ENCODE measurements around the gene MRRF. TPM values are rescaled to one million over a fixed set of nuclear protein-coding genes. Genes with fewer than 3 reads are reported as not detected.

Gene MRRF
- total and polyA plus RNA-seq, 7 experiments from 2014 or later = 18.6 to 35.8 (median 31.8) TPM

DNA sequence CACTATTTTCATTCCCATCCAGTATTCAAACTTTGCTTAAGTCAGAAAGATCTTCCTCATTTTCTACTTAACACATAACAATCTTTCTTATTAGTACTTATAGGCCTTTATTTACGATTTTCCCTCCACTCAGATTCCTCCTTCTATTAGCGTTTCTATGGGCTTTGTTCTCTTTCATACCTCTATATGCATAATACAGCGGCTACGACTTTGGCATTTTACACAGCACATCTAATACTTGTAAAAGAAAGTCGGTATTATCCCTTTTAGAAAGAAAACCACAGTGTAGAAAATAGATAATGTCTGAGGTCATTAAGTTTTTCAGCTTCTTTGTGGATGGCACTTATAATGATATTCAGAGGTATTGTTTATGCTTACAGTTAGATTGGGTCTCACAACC, 8.5 kb upstream of the MRRF start:
- Mint-ChIP-seq H3K4me3 (no peak overlapping the region), H3K27ac (peak overlapping the region in 1 of 9 donors; percentile 39), H3K27me3 (no peaks in the 10 kb centered on the region), H3K9me3 (no peaks in the 10 kb centered on the region), H3K36me3 (peaks cover 9 to 46% (median 17%) of the 10 kb centered on the region in 5 donors), H3K4me1 (peaks cover 18 to 52% (median 31%) of the 10 kb centered on the region in 7 donors)
- intact Hi-C loops (cut with micrococcal nuclease) = no loop called here
- DNase-seq (no peak), ATAC-seq (no peak)
- Histone ChIP-seq H3K27ac (ENCODE audit: low read depth, low read length) (no peak overlapping the region), H3K27me3 (ENCODE audit: control insufficient read depth in 2 of 2, insufficient read depth in 2 of 2, low read length in 2 of 2) (no peaks in the 10 kb centered on the region), H3K4me1 (ENCODE audit: control insufficient read depth in 2 of 2, insufficient read depth in 2 of 2, low read length in 2 of 2) (no peaks in the 10 kb centered on the region), H3K4me3 (ENCODE audit: low read length) (no peak overlapping the region), H3K9me3 (ENCODE audit: control insufficient read depth in 2 of 3, low read length in 3 of 3) (no peaks in the 10 kb centered on the region), H3K36me3 (ENCODE audit: control insufficient read depth in 2 of 3, insufficient read depth in 3 of 3, low read length in 3 of 3) (peaks cover 0 to 80% (median 19%) of the 10 kb centered on the region in 3 experiments)
- POLR2A ChIA-PET = no interaction called here
- CTCF ChIA-PET = no interaction called here

DNA sequence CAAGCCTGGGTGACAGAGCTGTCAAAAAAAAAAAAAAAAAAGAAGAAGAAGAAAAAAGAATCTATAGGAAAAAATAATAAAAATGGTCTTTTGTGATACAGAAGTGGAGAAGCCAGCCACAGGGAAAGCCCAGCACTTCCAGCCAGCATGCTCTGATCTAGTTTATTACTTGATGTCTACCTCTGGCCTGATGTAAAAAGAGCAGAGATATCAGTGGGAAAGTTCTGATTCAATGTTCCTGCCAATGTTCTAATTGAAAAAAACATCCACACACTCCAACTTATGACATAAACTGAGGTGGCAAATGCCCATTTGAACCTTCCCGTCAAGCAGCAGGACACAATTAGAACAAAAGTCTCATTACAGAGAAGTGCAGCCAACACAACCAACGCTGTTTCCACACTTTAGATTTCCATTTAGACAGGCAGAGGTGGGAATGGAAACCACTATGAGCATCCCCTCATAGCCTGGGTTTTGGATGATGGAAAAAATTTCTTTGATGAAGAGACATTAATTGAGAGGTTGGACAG, 5.7 kb upstream of the MRRF start:
- Mint-ChIP-seq H3K36me3 (peaks cover 9 to 38% (median 12%) of the 10 kb centered on the region in 5 donors), H3K4me1 (peaks cover 31 to 67% (median 52%) of the 10 kb centered on the region in 7 donors), H3K9me3 (no peaks in the 10 kb centered on the region), H3K4me3 (no peak overlapping the region), H3K27me3 (no peaks in the 10 kb centered on the region), H3K27ac (no peak overlapping the region)
- intact Hi-C loops (cut with micrococcal nuclease) = no loop called here
- ChIA-PET POLR2A (no interaction called here), CTCF (no interaction called here)
- ATAC-seq (no peak), DNase-seq (no peak)
- peaks cover 8 to 13% of the 10 kb centered on the region in 2 donors for H3K4me1 ChIP-seq (ENCODE audit: control insufficient read depth in 2 of 2, insufficient read depth in 2 of 2, low read length in 2 of 2)
- H3K4me3 ChIP-seq (ENCODE audit: low read length) = no peak overlapping the region
- H3K9me3 ChIP-seq (ENCODE audit: control insufficient read depth in 2 of 3, low read length in 3 of 3) = no peaks in the 10 kb centered on the region
- H3K27me3 ChIP-seq (ENCODE audit: control insufficient read depth in 2 of 2, insufficient read depth in 2 of 2, low read length in 2 of 2) = no peaks in the 10 kb centered on the region
- peaks cover 0 to 66% (median 12%) of the 10 kb centered on the region in 3 experiments for H3K36me3 ChIP-seq (ENCODE audit: control insufficient read depth in 2 of 3, insufficient read depth in 3 of 3, low read length in 3 of 3)
- H3K27ac ChIP-seq (ENCODE audit: low read depth, low read length) = no peak overlapping the region

DNA sequence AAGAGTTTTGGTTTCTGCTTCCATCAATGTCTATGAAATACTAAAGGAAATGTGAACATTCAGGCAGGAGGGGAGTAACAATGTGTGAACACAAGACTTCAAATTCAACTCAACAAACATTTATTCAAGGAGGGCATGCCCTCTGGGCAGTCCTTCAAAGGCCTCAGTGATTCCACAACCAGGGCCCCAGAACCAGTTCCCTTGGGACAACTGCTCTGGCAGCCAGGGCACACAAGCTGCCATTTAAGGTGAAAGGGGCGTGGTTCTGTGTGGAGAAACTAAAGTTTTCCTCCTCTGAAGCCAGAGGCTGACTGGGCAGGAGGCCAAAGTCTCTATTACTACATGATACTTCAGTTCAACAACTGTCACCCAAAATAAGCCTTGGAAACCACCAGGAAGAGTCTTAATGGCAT, 3.2 kb upstream of the MRRF start:
- ATAC-seq = no peak
- DNase-seq = no peak
- Mint-ChIP-seq H3K27ac (peak overlapping the region in 4 of 9 donors; percentile 41 to 94 (median 78)), H3K4me3 (peak overlapping the region in 5 of 10 donors; percentile 21 to 96 (median 78)), H3K4me1 (peaks cover 40 to 74% (median 60%) of the 10 kb centered on the region in 7 donors), H3K9me3 (no peaks in the 10 kb centered on the region), H3K27me3 (peaks cover 0 to 2% (median 0%) of the 10 kb centered on the region in 5 donors), H3K36me3 (peaks cover 4 to 27% (median 11%) of the 10 kb centered on the region in 5 donors)
- Histone ChIP-seq H3K4me3 (ENCODE audit: low read length) (no peak overlapping the region), H3K27me3 (ENCODE audit: control insufficient read depth in 2 of 2, insufficient read depth in 2 of 2, low read length in 2 of 2) (no peaks in the 10 kb centered on the region), H3K36me3 (ENCODE audit: control insufficient read depth in 2 of 3, insufficient read depth in 3 of 3, low read length in 3 of 3) (peaks cover 0 to 56% (median 7%) of the 10 kb centered on the region in 3 experiments), H3K27ac (ENCODE audit: low read depth, low read length) (no peak overlapping the region), H3K4me1 (ENCODE audit: control insufficient read depth in 2 of 2, insufficient read depth in 2 of 2, low read length in 2 of 2) (peaks cover 18 to 25% of the 10 kb centered on the region in 2 donors), H3K9me3 (ENCODE audit: control insufficient read depth in 2 of 3, low read length in 3 of 3) (no peaks in the 10 kb centered on the region)
- ChIA-PET POLR2A (no interaction called here), CTCF (no interaction called here)
- intact Hi-C loops (cut with micrococcal nuclease) = loop anchor here (10.0 kb wide), 3 partner anchors 137 to 563 kb away; partner anchors contain the start of gene PDCL (in 1 of the 2)

DNA sequence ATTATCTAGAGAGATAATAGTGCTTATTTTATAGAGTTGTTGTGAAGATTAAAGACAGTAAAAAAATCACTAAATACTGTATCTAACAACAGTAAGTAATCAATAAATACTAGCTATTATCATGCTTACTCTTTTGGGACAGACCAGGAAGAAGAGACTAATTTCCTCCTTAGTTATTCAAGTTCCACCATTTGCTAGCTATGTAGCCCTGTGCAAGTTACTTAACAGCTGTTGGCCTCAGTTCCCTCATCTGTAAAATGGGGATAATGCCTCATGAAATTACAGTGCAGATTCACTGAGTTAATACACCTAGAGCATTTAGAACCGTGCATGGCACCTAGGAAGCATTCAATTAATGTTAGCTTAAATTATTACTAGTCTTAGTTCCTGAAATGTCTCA, 2.6 kb upstream of the MRRF start:
- peaks cover 0 to 2% (median 0%) of the 10 kb centered on the region in 5 donors for H3K27me3 Mint-ChIP-seq
- intact Hi-C loops (cut with micrococcal nuclease) = loop anchor here (10.0 kb wide), 3 partner anchors 137 to 563 kb away; partner anchors contain the start of gene PDCL (in 1 of the 2)
- Histone ChIP-seq H3K27me3 (ENCODE audit: control insufficient read depth in 2 of 2, insufficient read depth in 2 of 2, low read length in 2 of 2) (no peaks in the 10 kb centered on the region), H3K9me3 (ENCODE audit: control insufficient read depth in 2 of 3, low read length in 3 of 3) (no peaks in the 10 kb centered on the region), H3K4me1 (ENCODE audit: control insufficient read depth in 2 of 2, insufficient read depth in 2 of 2, low read length in 2 of 2) (peaks cover 18 to 25% of the 10 kb centered on the region in 2 donors), H3K27ac (ENCODE audit: low read depth, low read length) (no peak overlapping the region), H3K4me3 (ENCODE audit: low read length) (no peak overlapping the region), H3K36me3 (ENCODE audit: control insufficient read depth in 2 of 3, insufficient read depth in 3 of 3, low read length in 3 of 3) (peaks cover 0 to 53% (median 7%) of the 10 kb centered on the region in 3 experiments)
- peak overlapping the region in 7 of 10 donors; percentile 33 to 96 (median 56) for H3K4me3 Mint-ChIP-seq
- H3K27ac Mint-ChIP-seq = peak overlapping the region in 7 of 9 donors; percentile 41 to 85 (median 64)
- ATAC-seq (no peak), DNase-seq (no peak)
- H3K4me1 Mint-ChIP-seq = peaks cover 40 to 75% (median 61%) of the 10 kb centered on the region in 7 donors
- ChIA-PET POLR2A (no interaction called here), CTCF (no interaction called here)
- peaks cover 4 to 27% (median 11%) of the 10 kb centered on the region in 5 donors for H3K36me3 Mint-ChIP-seq
- H3K9me3 Mint-ChIP-seq = no peaks in the 10 kb centered on the region

DNA sequence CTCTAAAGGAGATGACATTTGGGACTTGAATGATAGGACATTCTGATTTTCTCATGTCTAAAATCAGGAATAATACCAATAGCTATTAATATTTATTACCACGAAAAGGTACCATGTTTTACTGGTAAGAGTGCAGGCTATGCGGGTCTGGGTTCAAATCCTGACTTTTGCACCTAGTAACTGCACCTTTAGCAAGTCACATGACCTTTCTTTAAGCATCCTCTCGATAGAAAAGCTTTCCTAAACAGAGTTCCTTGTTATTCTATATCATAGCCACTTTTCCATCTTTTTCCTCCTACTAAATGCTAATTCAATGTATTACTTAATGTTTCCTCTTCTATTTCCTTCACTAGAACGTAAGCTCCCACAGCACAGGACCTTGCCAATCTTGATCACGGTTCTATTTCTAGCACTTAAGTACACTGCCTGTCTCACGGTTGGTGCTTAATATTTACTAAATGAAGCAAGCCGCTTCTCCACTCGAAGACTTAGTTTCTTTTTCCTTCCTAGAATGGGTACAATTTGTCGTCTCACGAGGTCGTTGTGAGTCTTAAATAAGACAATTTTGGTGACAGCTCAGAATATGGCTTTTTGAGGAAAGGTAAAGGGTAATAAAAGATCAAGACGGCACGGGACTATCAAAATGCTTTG, 858 bp upstream of the MRRF start:
- ChIA-PET CTCF (no interaction called here), POLR2A (interaction anchor here (0.7 to 1.5 kb wide), 5 partner anchors 21 to 1549 kb away, joined by 3 to 6 read pairs (median 3); partner anchors contain the start of genes MORN5 and NDUFA8)
- peaks cover 0 to 2% (median 0%) of the 10 kb centered on the region in 5 donors for H3K27me3 Mint-ChIP-seq
- Histone ChIP-seq H3K27ac (ENCODE audit: low read depth, low read length) (peak overlapping the region; percentile 94), H3K4me1 (ENCODE audit: control insufficient read depth in 2 of 2, insufficient read depth in 2 of 2, low read length in 2 of 2) (peaks cover 18 to 25% of the 10 kb centered on the region in 2 donors), H3K9me3 (ENCODE audit: control insufficient read depth in 2 of 3, low read length in 3 of 3) (no peaks in the 10 kb centered on the region), H3K36me3 (ENCODE audit: control insufficient read depth in 2 of 3, insufficient read depth in 3 of 3, low read length in 3 of 3) (peaks cover 0 to 37% (median 7%) of the 10 kb centered on the region in 3 experiments), H3K4me3 (ENCODE audit: low read length) (peak overlapping the region; percentile 93), H3K27me3 (ENCODE audit: control insufficient read depth in 2 of 2, insufficient read depth in 2 of 2, low read length in 2 of 2) (no peaks in the 10 kb centered on the region)
- peaks cover 0 to 19% (median 9%) of the 10 kb centered on the region in 5 donors for H3K36me3 Mint-ChIP-seq
- H3K9me3 Mint-ChIP-seq = no peaks in the 10 kb centered on the region
- DNase-seq = peak in 1 of 9 donors; percentile 3
- peak overlapping the region; percentile 76 to 100 (median 99) for H3K27ac Mint-ChIP-seq
- H3K4me3 Mint-ChIP-seq = peak overlapping the region; percentile 88 to 100 (median 98)
- no peak for ATAC-seq
- H3K4me1 Mint-ChIP-seq = peaks cover 42 to 78% (median 66%) of the 10 kb centered on the region in 7 donors
- intact Hi-C loops (cut with micrococcal nuclease) = loop anchor here (1.0 to 10.0 kb wide), 11 partner anchors 50 to 1471 kb away; partner anchors contain the start of genes PDCL (in 2 of the 2), RC3H2 (in 2 of the 2), TTLL11 (in 2 of the 2) and FBXW2 (in 1 of the 2)

DNA sequence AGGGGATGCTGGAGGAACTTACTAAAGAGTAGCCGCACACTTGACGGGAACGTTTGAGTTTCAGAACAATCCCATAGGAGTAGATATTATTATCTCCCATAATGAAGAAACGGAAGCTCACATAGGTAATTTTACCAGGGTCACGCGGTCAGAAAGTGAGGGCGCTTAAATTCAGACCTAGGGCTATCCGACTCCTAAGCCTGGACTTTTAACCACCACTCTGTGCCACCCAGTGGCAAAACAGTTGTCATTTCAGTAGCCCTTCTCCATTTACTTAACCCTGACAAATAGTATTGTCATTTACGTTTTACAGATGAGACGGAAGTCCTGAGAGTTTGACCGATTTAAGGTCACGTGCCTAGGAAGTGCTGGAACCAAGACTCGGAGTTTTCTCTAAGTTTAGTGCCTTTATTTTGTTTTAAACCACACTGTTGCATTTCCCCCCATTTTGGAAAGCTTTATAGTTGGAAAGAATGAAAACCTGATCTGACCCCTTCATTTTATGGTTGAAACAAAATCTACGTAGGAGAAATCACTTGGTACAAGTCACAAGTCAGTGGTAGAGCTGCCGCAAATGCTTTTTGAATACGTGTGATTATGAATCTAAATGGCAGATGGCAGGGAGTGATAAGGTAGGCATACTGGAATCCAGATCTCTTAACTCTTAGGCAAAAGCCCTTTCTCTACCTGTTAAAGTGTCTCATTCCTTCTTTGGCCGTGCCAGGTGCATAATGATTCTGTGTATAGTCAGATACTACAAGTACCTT, 650 bp downstream of the MRRF start:
- H3K4me1 Mint-ChIP-seq = peaks cover 41 to 70% (median 64%) of the 10 kb centered on the region in 7 donors
- H3K9me3 ChIP-seq (ENCODE audit: control insufficient read depth in 2 of 3, low read length in 3 of 3) = no peaks in the 10 kb centered on the region
- no peaks in the 10 kb centered on the region for H3K9me3 Mint-ChIP-seq
- peaks cover 0 to 14% (median 4%) of the 10 kb centered on the region in 5 donors for H3K36me3 Mint-ChIP-seq
- H3K27ac Mint-ChIP-seq = peak overlapping the region; percentile 76 to 100 (median 99)
- H3K27me3 Mint-ChIP-seq = peaks cover 0 to 2% (median 0%) of the 10 kb centered on the region in 5 donors
- peak overlapping the region; percentile 93 for H3K4me3 ChIP-seq (ENCODE audit: low read length)
- H3K4me1 ChIP-seq (ENCODE audit: control insufficient read depth in 2 of 2, insufficient read depth in 2 of 2, low read length in 2 of 2) = peaks cover 18 to 25% of the 10 kb centered on the region in 2 donors
- peak overlapping the region; percentile 94 for H3K27ac ChIP-seq (ENCODE audit: low read depth, low read length)
- intact Hi-C loops (cut with micrococcal nuclease) = loop anchor here (1.0 to 10.0 kb wide), 8 partner anchors 106 to 1473 kb away; partner anchors contain the start of genes FBXW2 (in 1 of the 2), MORN5 (in 1 of the 2), NDUFA8 (in 1 of the 2) and PDCL (in 1 of the 2)
- peaks cover 0 to 22% (median 7%) of the 10 kb centered on the region in 3 experiments for H3K36me3 ChIP-seq (ENCODE audit: control insufficient read depth in 2 of 3, insufficient read depth in 3 of 3, low read length in 3 of 3)
- H3K27me3 ChIP-seq (ENCODE audit: control insufficient read depth in 2 of 2, insufficient read depth in 2 of 2, low read length in 2 of 2) = no peaks in the 10 kb centered on the region
- DNase-seq = peak in 7 of 9 donors; percentile 5 to 27 (median 21)
- H3K4me3 Mint-ChIP-seq = peak overlapping the region; percentile 88 to 100 (median 98)
- peak; percentile 61 for ATAC-seq
- CTCF ChIA-PET = no interaction called here
- POLR2A ChIA-PET = interaction anchor here (1.1 to 1.5 kb wide), 4 partner anchors 16 to 570 kb away, joined by 3 to 6 read pairs (median 4); partner anchors contain the start of genes MORN5 and NDUFA8
